K562 (cell line): ENCODE measurements around the gene FKBP15. TPM values are rescaled to one million over a fixed set of nuclear protein-coding genes. Genes with fewer than 3 reads are reported as not detected.
A peak's percentile ranks its signal among the peaks of the same experiment; 100 is the strongest.

Source experiments
- ATF3 ChIP-seq, 2 experiments: fragments of 450-650 bp in 1 of 2; sonication (generic) in 1 of 2; formaldehyde crosslinking in 1 of 2; IDR thresholded peaks in 1 of 2; conservative IDR thresholded peaks in 1 of 2; 2 replicates each; pipeline versions ENCODE4 v1.6.1 to v1.8.1; 2016 to 2023; ENCODE audit warnings: mild to moderate bottlenecking in 2 of 2, moderate library complexity in 2 of 2, inconsistent platforms in 1 of 2, missing genetic modification reagents in 1 of 2
- BRCA1 ChIP-seq, 2 experiments: fragments of 450-650 bp in 1 of 2; sonication (generic) in 1 of 2; formaldehyde crosslinking in 1 of 2; IDR thresholded peaks; 2 replicates each; pipeline versions ENCODE4 v1.5.0 to v1.6.1; 2017 to 2020; ENCODE audit warnings: mild to moderate bottlenecking in 1 of 2, missing genetic modification reagents in 1 of 2
- CHD4 ChIP-seq: fragments of 200-600 bp; sonication (generic); IDR thresholded peaks from 3 replicates; pipeline ENCODE4 v1.6.1; 2012; ENCODE audit warnings: low read depth, mild to moderate bottlenecking, mixed read lengths, low read length, inconsistent platforms; ENCODE audit not compliant: insufficient read depth, insufficient replicate concordance, poor library complexity, severe bottlenecking
- DPF2 ChIP-seq: fragments of 450-650 bp; IDR thresholded peaks from 2 replicates; pipeline ENCODE4 v1.6.1; 2016
- E2F5 ChIP-seq: sonication (generic); formaldehyde crosslinking; IDR thresholded peaks from 2 replicates; pipeline ENCODE4 v1.8.0; 2022; ENCODE audit warnings: mild to moderate bottlenecking, missing genetic modification reagents
- EP300 ChIP-seq: IDR thresholded peaks from 2 replicates; pipeline ENCODE4 v1.6.1; 2012; ENCODE audit warnings: low read length, improper control_type of control experiment
- ETV6 ChIP-seq, 3 experiments: fragments of 150-350 bp in 1 of 3; sonication (generic) in 1 of 3; formaldehyde crosslinking in 1 of 3; IDR thresholded peaks; 2 replicates each; pipeline versions ENCODE4 v1.6.1 to v1.8.0; 2014 to 2022; ENCODE audit warnings: borderline replicate concordance in 2 of 3, low read depth in 2 of 3, antibody characterized with exemption in 1 of 3, low read length in 1 of 3, mild to moderate bottlenecking in 1 of 3, missing genetic modification reagents in 1 of 3
- EZH2 ChIP-seq: IDR thresholded peaks from 2 replicates; pipeline ENCODE4 v1.6.1; 2012; ENCODE audit warnings: low read depth, mild to moderate bottlenecking, inconsistent platforms, low read length, borderline replicate concordance
- FOXJ3 ChIP-seq: sonication (generic); formaldehyde crosslinking; IDR thresholded peaks from 2 replicates; pipeline ENCODE4 v1.4.0; 2020; ENCODE audit warnings: mild to moderate bottlenecking, missing genetic modification reagents
- FOXM1 ChIP-seq, 2 experiments: fragments of 450-650 bp in 1 of 2; sonication (generic) in 1 of 2; formaldehyde crosslinking in 1 of 2; IDR thresholded peaks; 2 replicates each; pipeline versions ENCODE4 v1.6.1 to v1.9.0; 2017 to 2022; ENCODE audit warnings: low read depth in 2 of 2, mild to moderate bottlenecking in 2 of 2, missing genetic modification reagents in 1 of 2, moderate library complexity in 1 of 2
- KHSRP ChIP-seq: fragments of 450-650 bp; IDR thresholded peaks from 2 replicates; pipeline ENCODE4 v1.6.1; 2017
- MLX ChIP-seq, 2 experiments: fragments of 450-650 bp in 1 of 2; sonication (generic) in 1 of 2; formaldehyde crosslinking; conservative IDR thresholded peaks; 2 replicates each; pipeline versions ENCODE4 v1.4.0 to v1.8.1; 2020 to 2022; ENCODE audit warnings: mild to moderate bottlenecking in 1 of 2, missing genetic modification reagents in 1 of 2
- MYC ChIP-seq, 2 experiments: fragments of 250-450 bp in 1 of 2; sonication (Bioruptor Pico) in 1 of 2; IDR thresholded peaks; 2 replicates each; pipeline versions ENCODE4 v1.5.1 to v1.6.1; 2012 to 2021; ENCODE audit warnings: low read depth in 2 of 2, borderline replicate concordance in 1 of 2, improper control_type of control experiment in 1 of 2, low read length in 1 of 2, mild to moderate bottlenecking in 1 of 2, moderate library complexity in 1 of 2
- NCOA6 ChIP-seq: fragments of 450-650 bp; IDR thresholded peaks from 2 replicates; pipeline ENCODE4 v1.6.1; 2017; ENCODE audit warnings: mild to moderate bottlenecking
- POLR2H ChIP-seq: IDR thresholded peaks from 2 replicates; pipeline ENCODE4 v1.6.1; 2016; ENCODE audit warnings: missing genetic modification characterization, low read depth, mild to moderate bottlenecking, control low read depth, missing compliant biosample characterization, moderate library complexity
- POU5F1 ChIP-seq: fragments of 150-350 bp; IDR thresholded peaks from 2 replicates; pipeline ENCODE4 v1.6.1; 2014; ENCODE audit warnings: borderline replicate concordance, low read length, low read depth, mild to moderate bottlenecking; ENCODE audit not compliant: partially characterized antibody
- SMARCB1 ChIP-seq: IDR thresholded peaks from 2 replicates; pipeline ENCODE4 v1.6.1; 2011; ENCODE audit warnings: improper control_type of control experiment, low read depth; ENCODE audit not compliant: insufficient read length
- SRSF7 ChIP-seq: fragments of 200-400 bp; formaldehyde crosslinking; optimal IDR thresholded peaks from 2 replicates; pipeline ENCODE3; 2017; ENCODE audit warnings: mild to moderate bottlenecking, low read depth, low read length
- VEZF1 ChIP-seq: fragments of 200-800 bp; sonication (Bioruptor generic); IDR thresholded peaks from 2 replicates; pipeline ENCODE4 v1.6.1; 2017; ENCODE audit warnings: missing genetic modification characterization, missing compliant biosample characterization
- WHSC1 ChIP-seq: IDR thresholded peaks from one replicate; pipeline ENCODE4 v1.6.1; 2012; ENCODE audit warnings: low read length, control low read depth, inconsistent platforms
- ZNF75A ChIP-seq: fragments of 450-650 bp; formaldehyde crosslinking; IDR thresholded peaks from 2 replicates; pipeline ENCODE4 v1.4.0; 2020; ENCODE audit warnings: mild to moderate bottlenecking
- polyA plus RNA-seq, 8 experiments: library from polyadenylated mRNA; depleted of rRNA in 4 of 8; stranded (reverse) in 5 of 8; unstranded in 3 of 8; fragments of >200 nt; fragmentation: Nextera tagmentation in 2 of 8; fragmentation: Illumina TruSeq in 1 of 8; extraction: Ambion mirVana in 2 of 8; extraction: Trizol in 1 of 8; gene quantifications; 2 replicates each; pipeline versions ENCODE4 v1.2.1 to v1.2.3, GENCODE V29; 2011 to 2014; ENCODE audit warnings: inconsistent platforms in 1 of 8, missing spikeins in 1 of 8
- total RNA-seq, 7 experiments: library from RNA; depleted of rRNA in 6 of 7; stranded (reverse); fragments of >200 nt in 6 of 7; fragmentation: Illumina TruSeq in 2 of 7; extraction: Trizol in 2 of 7; gene quantifications; 2 replicates each; pipeline versions ENCODE4 v1.2.1 to v1.2.3, GENCODE V29; 2011 to 2021; ENCODE audit warnings: low replicate concordance in 1 of 7

FKBP15 gene
- total and polyA plus RNA-seq, 9 of the 15 experiments (the other 6 are each of a cell fraction or from before 2014, with no cell fraction given), result 8.7 to 38.0 (median 18.9) TPM

GRCh38 chr9:113155911-113156588 lies 65.0 kb downstream of the FKBP15 start (continued):
- no peak for TF ChIP-seq CHD4
- TF ChIP-seq VEZF1 (CRISPR knock-in tag), result peak; percentile 33
- no peak for TF ChIP-seq FOXJ3 (CRISPR knock-in tag)
- TF ChIP-seq ZNF75A, result no peak
- TF ChIP-seq SRSF7, result no peak
- TF ChIP-seq KHSRP, result no peak
- no peak for TF ChIP-seq ATF3 (IDR thresholded peaks at IDR 0.05)
- no peak for TF ChIP-seq ATF3 (CRISPR knock-in tag; conservative IDR thresholded peaks at IDR 0.05)
- no peak for TF ChIP-seq FOXM1 (IDR thresholded peaks at IDR 0.05; ENCODE audit: low read depth)
- TF ChIP-seq FOXM1 (CRISPR knock-in tag; IDR thresholded peaks at IDR 0.05; ENCODE audit: low read depth), result no peak
- TF ChIP-seq SMARCB1, result no peak
- TF ChIP-seq EP300, result no peak
- TF ChIP-seq MYC (IDR thresholded peaks at IDR 0.05; ENCODE audit: low read depth, low read length), result no peak
- no peak for TF ChIP-seq MYC (CRISPR knock-in tag; IDR thresholded peaks at IDR 0.05; ENCODE audit: borderline replicate concordance, low read depth)
- TF ChIP-seq BRCA1 (IDR thresholded peaks at IDR 0.05), result no peak
- no peak for TF ChIP-seq BRCA1 (CRISPR knock-in tag; IDR thresholded peaks at IDR 0.05)
- no peak for TF ChIP-seq ETV6 (IDR thresholded peaks at IDR 0.05; ENCODE audit: borderline replicate concordance in 1 of 2, low read depth in 2 of 2, low read length in 1 of 2)
- TF ChIP-seq ETV6 (CRISPR knock-in tag; IDR thresholded peaks at IDR 0.05; ENCODE audit: borderline replicate concordance), result no peak
- no peak for TF ChIP-seq NCOA6
- TF ChIP-seq EZH2, result no peak
- TF ChIP-seq POU5F1, result no peak
- TF ChIP-seq MLX (CRISPR knock-in tag; conservative IDR thresholded peaks at IDR 0.05), result no peak
- TF ChIP-seq POLR2H (tag), result no peak
- no peak for TF ChIP-seq WHSC1
- no peak for TF ChIP-seq DPF2
- no peak for TF ChIP-seq E2F5
